ENCODE results near the gene LPAR3.

- no peak for TF ChIP-seq CTCF (conservative IDR thresholded peaks at IDR 0.05 in 1 of 2, IDR thresholded peaks at IDR 0.05 in 1 of 2; ENCODE audit: extremely low read depth in 1 of 2, insufficient read depth in 1 of 2, low read depth in 1 of 2, low read length in 2 of 2)
- no peak for TF ChIP-seq EZH2 (IDR thresholded peaks at IDR 0.05; ENCODE audit: borderline replicate concordance, low read length)
Observed at GRCh38 chr1:84941843-84942242, 48.8 kb upstream of the LPAR3 start.

All from mammary epithelial cell (primary cell).